Neural cell (in vitro differentiated cells): ENCODE results near the gene RXRB. TPM values are rescaled to one million over a fixed set of nuclear protein-coding genes. Genes with fewer than 3 reads are reported as not detected.

ENCODE experiments used
- H2AFZ ChIP-seq: fragments of 200-600, 300-800 bp; sonication (generic), shearing (Covaris generic); 2 replicates; pipeline ENCODE4 v1.6.0; 2014; ENCODE audit warnings: low read depth, mild to moderate bottlenecking, antibody characterized with exemption, low read length, moderate library complexity
- H3F3A ChIP-seq: fragments of 200-600 bp; shearing (Covaris generic); 2 replicates; pipeline ENCODE4 v1.6.1; 2016; ENCODE audit warnings: mild to moderate bottlenecking, moderate library complexity, mixed read lengths, antibody characterized with exemption, low read length; ENCODE audit not compliant: insufficient read depth, poor library complexity, severe bottlenecking
- H3K27ac ChIP-seq: fragments of 200-600, 300-800 bp; sonication (generic), shearing (Covaris generic); 2 replicates; pipeline ENCODE4 v1.5.1; 2014; ENCODE audit warnings: mild to moderate bottlenecking, low read length, moderate library complexity
- H3K27me3 ChIP-seq: fragments of 300-800, 200-600 bp; sonication (generic), shearing (Covaris generic); 2 replicates; pipeline ENCODE4 v1.6.0; 2014; ENCODE audit warnings: mild to moderate bottlenecking, low read depth, low read length, moderate library complexity; ENCODE audit not compliant: insufficient read depth
- H3K36me3 ChIP-seq: fragments of 300-800, 200-600 bp; sonication (generic), shearing (Covaris generic); 2 replicates; pipeline ENCODE4 v1.5.1; 2014; ENCODE audit warnings: mild to moderate bottlenecking, antibody characterized with exemption, low read length, moderate library complexity; ENCODE audit not compliant: insufficient read depth
- H3K4me2 ChIP-seq: fragments of 300-800, 200-600 bp; sonication (generic), shearing (Covaris generic); 2 replicates; pipeline ENCODE4 v1.6.0; 2014; ENCODE audit warnings: mild to moderate bottlenecking, low read length
- H3K4me3 ChIP-seq: fragments of 300-800, 200-600 bp; sonication (generic), shearing (Covaris generic); 2 replicates; pipeline ENCODE4 v1.5.1; 2014; ENCODE audit warnings: mild to moderate bottlenecking, low read length, moderate library complexity
- H3K79me2 ChIP-seq: fragments of 200-600 bp; shearing (Covaris generic); replicated peaks from 2 replicates; pipeline ENCODE4 v1.6.0; 2014; ENCODE audit warnings: mild to moderate bottlenecking, low read length, moderate library complexity; ENCODE audit not compliant: insufficient read depth
- H3K9ac ChIP-seq: fragments of 300-800, 200-600 bp; sonication (generic), shearing (Covaris generic); 2 replicates; pipeline ENCODE4 v1.6.1; 2016; ENCODE audit warnings: mild to moderate bottlenecking, low read length, mixed read lengths
- H3K9me2 ChIP-seq: fragments of 200-600 bp; shearing (Covaris generic); 2 replicates; pipeline ENCODE4 v1.6.1; 2016; ENCODE audit warnings: mild to moderate bottlenecking, low read length, mixed read lengths; ENCODE audit not compliant: insufficient read depth
- H3K9me3 ChIP-seq: fragments of 200-600, 300-800 bp; sonication (generic), shearing (Covaris generic); 2 replicates; pipeline ENCODE4 v1.6.1; 2016; ENCODE audit warnings: mild to moderate bottlenecking, mixed run types, low read length, moderate library complexity, mixed read lengths
- H4K20me1 ChIP-seq: fragments of 200-600 bp; shearing (Covaris generic); 2 replicates; pipeline ENCODE4 v1.6.1; 2016; ENCODE audit warnings: mild to moderate bottlenecking, mixed run types; ENCODE audit not compliant: insufficient read depth
- EP300 ChIP-seq: fragments of 450-650 bp; conservative IDR thresholded peaks from 2 replicates; pipeline ENCODE4 v1.6.1; 2014; ENCODE audit warnings: antibody characterized with exemption, mild to moderate bottlenecking, moderate library complexity; ENCODE audit not compliant: poor library complexity, severe bottlenecking
- EZH2 ChIP-seq: fragments of 200-600, 300-800 bp; shearing (Covaris generic), sonication (generic); IDR thresholded peaks from 2 replicates; pipeline ENCODE4 v1.6.1; 2014; ENCODE audit warnings: antibody characterized with exemption, low read length, borderline replicate concordance, mild to moderate bottlenecking; ENCODE audit not compliant: insufficient read depth, poor library complexity, severe bottlenecking
- MXI1 ChIP-seq: fragments of 450-650 bp; conservative IDR thresholded peaks from 2 replicates; pipeline ENCODE4 v1.6.1; 2014; ENCODE audit warnings: antibody characterized with exemption, mild to moderate bottlenecking; ENCODE audit not compliant: poor library complexity, severe bottlenecking
- POLR2AphosphoS5 ChIP-seq: IDR thresholded peaks from 2 replicates; pipeline ENCODE4 v1.6.1; 2012
- RAD21 ChIP-seq: fragments of 450-650 bp; conservative IDR thresholded peaks from 2 replicates; pipeline ENCODE4 v1.6.1; 2014; ENCODE audit warnings: antibody characterized with exemption, mild to moderate bottlenecking, moderate library complexity
- SMC3 ChIP-seq: fragments of 450-650 bp; conservative IDR thresholded peaks from 2 replicates; pipeline ENCODE4 v1.6.1; 2014; ENCODE audit warnings: antibody characterized with exemption, mild to moderate bottlenecking, moderate library complexity; ENCODE audit not compliant: poor library complexity
- TAF1 ChIP-seq: IDR thresholded peaks from 2 replicates; pipeline ENCODE4 v1.6.1; 2012; ENCODE audit warnings: low read depth
- polyA plus RNA-seq: library from polyadenylated mRNA; depleted of rRNA; stranded (reverse); fragments of >200 nt; gene quantifications from 2 replicates; pipeline ENCODE4 v1.2.3, GENCODE V29; 2014
- TF ChIP-seq, protein P1 (sequence below): IDR thresholded peaks from 2 replicates; pipeline ENCODE4 v1.6.1; 2012; ENCODE audit warnings: borderline replicate concordance
- TF ChIP-seq, protein P2 (sequence below): fragments of 450-650 bp; IDR thresholded peaks from 2 replicates; pipeline ENCODE4 v1.5.1; 2014; ENCODE audit warnings: antibody characterized with exemption, mild to moderate bottlenecking, moderate library complexity; ENCODE audit not compliant: poor library complexity, severe bottlenecking

RXRB gene
- polyA plus RNA-seq, 1 donor from 2014 or later: 60.7 TPM

DNA sequence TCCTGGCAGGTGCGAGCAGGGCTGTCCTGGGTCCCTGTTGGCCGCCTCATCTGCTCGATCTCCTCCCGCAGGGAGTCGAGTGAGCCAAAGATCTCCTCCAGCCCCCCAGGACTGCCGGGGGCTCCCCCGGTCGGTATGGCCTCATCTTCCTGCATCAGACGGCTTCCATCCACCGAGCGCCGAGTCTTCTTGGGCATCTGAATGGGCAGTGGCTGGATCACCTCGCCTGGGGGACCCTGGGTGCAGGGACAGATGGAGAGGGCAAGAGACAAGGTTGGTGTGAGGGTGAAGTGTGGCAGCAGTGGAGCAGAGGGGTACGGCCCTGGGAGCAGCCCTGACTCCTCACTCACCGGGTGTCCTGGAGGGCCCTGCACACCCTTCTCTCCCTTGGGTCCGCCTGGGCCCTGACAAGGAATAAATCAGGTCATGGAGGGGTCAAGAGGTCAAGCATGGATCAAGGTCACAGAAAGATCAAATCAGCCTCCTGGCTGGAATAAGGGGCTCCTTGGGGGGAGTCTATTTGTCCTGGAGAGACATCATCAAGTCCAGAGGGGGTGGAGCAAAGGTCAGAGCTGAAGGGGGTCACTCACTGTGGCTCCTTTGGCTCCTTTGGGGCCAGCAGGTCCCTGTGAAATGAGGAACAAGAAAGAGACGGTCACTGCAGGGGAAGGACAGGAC is 34.7 kb downstream of the RXRB start:
- no peaks in the 10 kb centered on the region for H3K9me2 ChIP-seq
- no peak overlapping the region for H3K27ac ChIP-seq
- no peak overlapping the region for H2AFZ ChIP-seq
- H3K36me3 ChIP-seq: no peaks in the 10 kb centered on the region
- H3K9ac ChIP-seq: no peak overlapping the region
- no peaks in the 10 kb centered on the region for H3K9me3 ChIP-seq
- H3K4me2 ChIP-seq: no peak overlapping the region
- H4K20me1 ChIP-seq: no peaks in the 10 kb centered on the region
- peaks cover 8% of the 10 kb centered on the region for H3K27me3 ChIP-seq
- no peak overlapping the region for H3K4me3 ChIP-seq
- H3F3A ChIP-seq: no peaks in the 10 kb centered on the region
- TF ChIP-seq, protein P1, sequence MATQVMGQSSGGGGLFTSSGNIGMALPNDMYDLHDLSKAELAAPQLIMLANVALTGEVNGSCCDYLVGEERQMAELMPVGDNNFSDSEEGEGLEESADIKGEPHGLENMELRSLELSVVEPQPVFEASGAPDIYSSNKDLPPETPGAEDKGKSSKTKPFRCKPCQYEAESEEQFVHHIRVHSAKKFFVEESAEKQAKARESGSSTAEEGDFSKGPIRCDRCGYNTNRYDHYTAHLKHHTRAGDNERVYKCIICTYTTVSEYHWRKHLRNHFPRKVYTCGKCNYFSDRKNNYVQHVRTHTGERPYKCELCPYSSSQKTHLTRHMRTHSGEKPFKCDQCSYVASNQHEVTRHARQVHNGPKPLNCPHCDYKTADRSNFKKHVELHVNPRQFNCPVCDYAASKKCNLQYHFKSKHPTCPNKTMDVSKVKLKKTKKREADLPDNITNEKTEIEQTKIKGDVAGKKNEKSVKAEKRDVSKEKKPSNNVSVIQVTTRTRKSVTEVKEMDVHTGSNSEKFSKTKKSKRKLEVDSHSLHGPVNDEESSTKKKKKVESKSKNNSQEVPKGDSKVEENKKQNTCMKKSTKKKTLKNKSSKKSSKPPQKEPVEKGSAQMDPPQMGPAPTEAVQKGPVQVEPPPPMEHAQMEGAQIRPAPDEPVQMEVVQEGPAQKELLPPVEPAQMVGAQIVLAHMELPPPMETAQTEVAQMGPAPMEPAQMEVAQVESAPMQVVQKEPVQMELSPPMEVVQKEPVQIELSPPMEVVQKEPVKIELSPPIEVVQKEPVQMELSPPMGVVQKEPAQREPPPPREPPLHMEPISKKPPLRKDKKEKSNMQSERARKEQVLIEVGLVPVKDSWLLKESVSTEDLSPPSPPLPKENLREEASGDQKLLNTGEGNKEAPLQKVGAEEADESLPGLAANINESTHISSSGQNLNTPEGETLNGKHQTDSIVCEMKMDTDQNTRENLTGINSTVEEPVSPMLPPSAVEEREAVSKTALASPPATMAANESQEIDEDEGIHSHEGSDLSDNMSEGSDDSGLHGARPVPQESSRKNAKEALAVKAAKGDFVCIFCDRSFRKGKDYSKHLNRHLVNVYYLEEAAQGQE: no peak
- TF ChIP-seq MXI1 (no peak), EP300 (no peak), EZH2 (no peak), POLR2AphosphoS5 (no peak), RAD21 (no peak), SMC3 (no peak), TAF1 (no peak)
- TF ChIP-seq, protein P2, sequence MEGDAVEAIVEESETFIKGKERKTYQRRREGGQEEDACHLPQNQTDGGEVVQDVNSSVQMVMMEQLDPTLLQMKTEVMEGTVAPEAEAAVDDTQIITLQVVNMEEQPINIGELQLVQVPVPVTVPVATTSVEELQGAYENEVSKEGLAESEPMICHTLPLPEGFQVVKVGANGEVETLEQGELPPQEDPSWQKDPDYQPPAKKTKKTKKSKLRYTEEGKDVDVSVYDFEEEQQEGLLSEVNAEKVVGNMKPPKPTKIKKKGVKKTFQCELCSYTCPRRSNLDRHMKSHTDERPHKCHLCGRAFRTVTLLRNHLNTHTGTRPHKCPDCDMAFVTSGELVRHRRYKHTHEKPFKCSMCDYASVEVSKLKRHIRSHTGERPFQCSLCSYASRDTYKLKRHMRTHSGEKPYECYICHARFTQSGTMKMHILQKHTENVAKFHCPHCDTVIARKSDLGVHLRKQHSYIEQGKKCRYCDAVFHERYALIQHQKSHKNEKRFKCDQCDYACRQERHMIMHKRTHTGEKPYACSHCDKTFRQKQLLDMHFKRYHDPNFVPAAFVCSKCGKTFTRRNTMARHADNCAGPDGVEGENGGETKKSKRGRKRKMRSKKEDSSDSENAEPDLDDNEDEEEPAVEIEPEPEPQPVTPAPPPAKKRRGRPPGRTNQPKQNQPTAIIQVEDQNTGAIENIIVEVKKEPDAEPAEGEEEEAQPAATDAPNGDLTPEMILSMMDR: no peak
- no peaks in the 10 kb centered on the region for H3K79me2 ChIP-seq

GRCh38 chr6:33164665-33165373 is 35.6 kb downstream of the RXRB start:
- Histone ChIP-seq H3K36me3 (no peaks in the 10 kb centered on the region), H3K9ac (no peak overlapping the region), H3F3A (no peaks in the 10 kb centered on the region), H3K79me2 (no peaks in the 10 kb centered on the region), H3K9me2 (no peaks in the 10 kb centered on the region), H3K27ac (no peak overlapping the region), H3K4me3 (no peak overlapping the region), H3K27me3 (peaks cover 8% of the 10 kb centered on the region), H3K4me2 (no peak overlapping the region), H3K9me3 (no peaks in the 10 kb centered on the region), H4K20me1 (no peaks in the 10 kb centered on the region), H2AFZ (no peak overlapping the region)
- no peak for TF ChIP-seq EZH2
- no peak for TF ChIP-seq MXI1
- TF ChIP-seq POLR2AphosphoS5: no peak
- TF ChIP-seq RAD21: no peak
- no peak for TF ChIP-seq EP300
- TF ChIP-seq TAF1: no peak
- TF ChIP-seq, protein P2: no peak
- TF ChIP-seq SMC3: no peak
- TF ChIP-seq, protein P1: no peak
